Suprapubic skin (tissue), 4 donors: Measurements from ENCODE around the gene PRDM7. TPM values are rescaled to one million over a fixed set of nuclear protein-coding genes. Genes with fewer than 3 reads are reported as not detected.

Experiments
- DNase-seq, 2 donors: peaks; one replicate each; pipeline ENCODE4 v3.0.0-alpha.2; 2019; ENCODE audit warnings: low spot score in 2 of 2
- H3K27ac ChIP-seq: fragments of 200-600 bp; sonication (generic); one replicate; pipeline ENCODE4 v1.5.1; 2019
- H3K27me3 ChIP-seq: fragments of 200-600 bp; sonication (generic); one replicate; pipeline ENCODE4 v1.5.1; 2019
- H3K36me3 ChIP-seq: fragments of 200-600 bp; sonication (generic); one replicate; pipeline ENCODE4 v1.5.1; 2019
- H3K4me1 ChIP-seq: fragments of 200-600 bp; sonication (generic); one replicate; pipeline ENCODE4 v1.5.1; 2019
- H3K4me3 ChIP-seq: fragments of 200-600 bp; sonication (generic); one replicate; pipeline ENCODE4 v1.5.1; 2019; ENCODE audit warnings: mild to moderate bottlenecking
- H3K9me3 ChIP-seq: fragments of 200-600 bp; sonication (generic); one replicate; pipeline ENCODE4 v1.5.1; 2019
- CTCF ChIP-seq, 2 donors: fragments of 200-600 bp in 1 of 2; fragments of 450-650 bp in 1 of 2; sonication (generic) in 1 of 2; IDR thresholded peaks; one replicate each; pipeline ENCODE4 v1.5.1; 2016 to 2019; ENCODE audit warnings: antibody characterized with exemption in 2 of 2, mild to moderate bottlenecking in 1 of 2, moderate library complexity in 1 of 2
- EP300 ChIP-seq: sonication (generic); formaldehyde crosslinking; IDR thresholded peaks from one replicate; pipeline ENCODE4 v1.6.1; 2017; ENCODE audit warnings: antibody characterized with exemption
- POLR2A ChIP-seq, 2 donors: fragments of 450-650 bp; IDR thresholded peaks; one replicate each; pipeline ENCODE4 v1.6.1; 2017; ENCODE audit warnings: antibody characterized with exemption in 2 of 2, mild to moderate bottlenecking in 2 of 2, moderate library complexity in 2 of 2
- POLR2AphosphoS5 ChIP-seq, 3 donors: sonication (generic); formaldehyde crosslinking; IDR thresholded peaks; one replicate each; pipeline ENCODE4 v1.6.1; 2017; ENCODE audit warnings: antibody characterized with exemption in 3 of 3
- WGBS: methylation state at CpG from one replicate; pipeline ENCODE4 v1.1.5; 2018; 5-methylcytosine and 5-hydroxymethylcytosine counted together
- total RNA-seq, 4 donors: library from RNA; depleted of rRNA; stranded (reverse); fragments of >200 nt; gene quantifications; one replicate each; pipeline ENCODE4 v1.1.0, GENCODE V29; 2016

Gene PRDM7
- total RNA-seq, 4 donors from 2014 or later: not detected

GRCh38 chr16:90027611-90028010 is 49.5 kb downstream of the PRDM7 start:
- TF ChIP-seq EP300 (no peak), POLR2AphosphoS5 (IDR thresholded peaks at IDR 0.05) (no peak), POLR2A (IDR thresholded peaks at IDR 0.05) (no peak), CTCF (IDR thresholded peaks at IDR 0.05) (no peak)
- WGBS: 92% methylated on average over 17 of the region's 17 CpGs
- Histone ChIP-seq H3K36me3 (peaks cover 16% of the 10 kb centered on the region), H3K27me3 (no peaks in the 10 kb centered on the region), H3K9me3 (no peaks in the 10 kb centered on the region), H3K4me3 (no peak overlapping the region), H3K4me1 (peaks cover 8% of the 10 kb centered on the region), H3K27ac (no peak overlapping the region)
- DNase-seq: no peak

GRCh38 chr16:90026135-90026534 is 51.0 kb downstream of the PRDM7 start:
- DNase-seq: no peak
- Histone ChIP-seq H3K36me3 (peaks cover 7% of the 10 kb centered on the region), H3K27me3 (no peaks in the 10 kb centered on the region), H3K4me3 (no peak overlapping the region), H3K27ac (no peak overlapping the region), H3K4me1 (peaks cover 16% of the 10 kb centered on the region), H3K9me3 (no peaks in the 10 kb centered on the region)
- 76% methylated on average over 8 of the region's 8 CpGs for WGBS
- TF ChIP-seq CTCF (IDR thresholded peaks at IDR 0.05) (no peak), POLR2AphosphoS5 (IDR thresholded peaks at IDR 0.05) (no peak), POLR2A (IDR thresholded peaks at IDR 0.05) (no peak), EP300 (no peak)

GRCh38 chr16:90023078-90023447 is 54.1 kb downstream of the PRDM7 start:
- no peak for DNase-seq
- Histone ChIP-seq H3K27me3 (no peaks in the 10 kb centered on the region), H3K9me3 (no peaks in the 10 kb centered on the region), H3K27ac (peak overlapping the region; percentile 60), H3K4me3 (peak overlapping the region; percentile 69), H3K4me1 (peaks cover 32% of the 10 kb centered on the region), H3K36me3 (peaks cover 6% of the 10 kb centered on the region)
- 30% methylated on average over 2 of the region's 7 CpGs for WGBS
- TF ChIP-seq POLR2A (IDR thresholded peaks at IDR 0.05) (no peak), EP300 (no peak), POLR2AphosphoS5 (IDR thresholded peaks at IDR 0.05) (no peak), CTCF (IDR thresholded peaks at IDR 0.05) (no peak)

- Histone ChIP-seq H3K9me3 (no peaks in the 10 kb centered on the region), H3K27me3 (no peaks in the 10 kb centered on the region), H3K27ac (peak overlapping the region; percentile 60), H3K4me1 (peaks cover 32% of the 10 kb centered on the region), H3K4me3 (peak overlapping the region; percentile 69), H3K36me3 (peaks cover 4% of the 10 kb centered on the region)
- peak; percentile 92 to 94 for DNase-seq
- TF ChIP-seq POLR2A (IDR thresholded peaks at IDR 0.05) (no peak), POLR2AphosphoS5 (IDR thresholded peaks at IDR 0.05) (peak in 2 of 3 donors; percentile 18 to 61)
- WGBS: 5% methylated on average over 37 of the region's 57 CpGs
These were observed 54.7 kb downstream of the PRDM7 start for GRCh38 chr16:90022209-90023077.

- no peak overlapping the region for H3K27ac ChIP-seq
- H3K9me3 ChIP-seq: no peaks in the 10 kb centered on the region
- 75% methylated on average over 2 of the region's 2 CpGs for WGBS
- no peaks in the 10 kb centered on the region for H3K36me3 ChIP-seq
- DNase-seq: no peak
- no peak overlapping the region for H3K4me3 ChIP-seq
- peaks cover 32% of the 10 kb centered on the region for H3K4me1 ChIP-seq
- TF ChIP-seq POLR2AphosphoS5 (IDR thresholded peaks at IDR 0.05) (no peak), EP300 (no peak), POLR2A (IDR thresholded peaks at IDR 0.05) (no peak), CTCF (IDR thresholded peaks at IDR 0.05) (no peak)
- H3K27me3 ChIP-seq: no peaks in the 10 kb centered on the region
These were observed 56.2 kb downstream of the PRDM7 start for GRCh38 chr16:90020838-90021382.
